ELF-1 (cell line): ENCODE results near the gene MICALL1.
"Not testable (repeated sequence)": the region's sequence is repeated elsewhere in the genome, so short reads cannot be mapped to it uniquely, and the experiment has no call there.

ENCODE experiments used
- DNase-seq: peaks from one replicate; pipeline ENCODE4 v3.0.0-alpha.2; 2016; ENCODE audit warnings: low read depth, low spot score

Gene MICALL1

GRCh38 chr22:37930270-37930951 lies 24.3 kb downstream of the MICALL1 start:
- DNase-seq = peak; percentile 31

- no peak for DNase-seq
Observed at GRCh38 chr22:37930952-37931440, 24.9 kb downstream of the MICALL1 start.

GRCh38 chr22:37931893-37932389 lies 25.8 kb downstream of the MICALL1 start:
- no peak for DNase-seq

GRCh38 chr22:37932401-37932800 lies 26.3 kb downstream of the MICALL1 start:
- no peak for DNase-seq

GRCh38 chr22:37932821-37933578 lies 26.9 kb downstream of the MICALL1 start:
- DNase-seq = peak; percentile 23

GRCh38 chr22:37933711-37934376 lies 27.7 kb downstream of the MICALL1 start:
- peak; percentile 98 for DNase-seq

GRCh38 chr22:37940698-37941376 lies 34.7 kb downstream of the MICALL1 start:
- no peak for DNase-seq

- no peak for DNase-seq
Observed at GRCh38 chr22:37942133-37942532, 36.0 kb downstream of the MICALL1 start.

- no peak for DNase-seq
Observed at GRCh38 chr22:37943136-37943824, 37.2 kb downstream of the MICALL1 start.

- no peak for DNase-seq
Observed at GRCh38 chr22:37943825-37944198, 37.7 kb downstream of the MICALL1 start.

- not testable (repeated sequence) for DNase-seq
Observed at GRCh38 chr22:37944423-37944822, 38.3 kb downstream of the MICALL1 start.

- not testable (repeated sequence) for DNase-seq
Observed at GRCh38 chr22:37947142-37947795, 41.2 kb downstream of the MICALL1 start.

- DNase-seq = peak; percentile 58
Observed at GRCh38 chr22:37951305-37951704, 45.2 kb downstream of the MICALL1 start.

GRCh38 chr22:37952629-37953028 lies 46.5 kb downstream of the MICALL1 start:
- DNase-seq = not testable (repeated sequence)

- no peak for DNase-seq
Observed at GRCh38 chr22:37953062-37953436, 47.0 kb downstream of the MICALL1 start.

GRCh38 chr22:37953437-37954179 lies 47.5 kb downstream of the MICALL1 start, which contains the start of the genes C22orf23 and POLR2F:
Gene C22orf23 (minus strand): TSS chr22:37953601. CDS start chr22:37953149, 452 bp downstream.
Gene POLR2F (plus strand): TSS chr22:37953699. CDS start chr22:37953788, 89 bp downstream.
- peak; percentile 94 for DNase-seq

- DNase-seq = no peak
Observed at GRCh38 chr22:37954686-37955085, 48.6 kb downstream of the MICALL1 start.

- DNase-seq = not testable (repeated sequence)
Observed at GRCh38 chr22:37955825-37956397, 49.8 kb downstream of the MICALL1 start.

GRCh38 chr22:37957232-37957631 lies 51.1 kb downstream of the MICALL1 start:
- no peak for DNase-seq
